ENCODE measurements around the gene S100A2.

- no peak for TF ChIP-seq CTCF (IDR thresholded peaks at IDR 0.05 in 4 of 5, conservative IDR thresholded peaks at IDR 0.05 in 1 of 5)
- TF ChIP-seq POLR2A (IDR thresholded peaks at IDR 0.05) = no peak
These were observed 7.8 kb downstream of the S100A2 start for GRCh38 chr1:153557877-153558276.
